Adrenal gland (tissue), 12 donors: ENCODE measurements around the gene SUSD3. TPM values are rescaled to one million over a fixed set of nuclear protein-coding genes. Genes with fewer than 3 reads are reported as not detected.

Experiments used
- DNase-seq, 7 donors: peaks; one replicate each; pipeline ENCODE4 v3.0.0-alpha.2; 2019 to 2020
- H3K27ac ChIP-seq, 5 donors: fragments of 200-600 bp; sonication (generic) in 4 of 5; 1 replicate in 3 of 5; 2 replicates in 2 of 5; pipeline versions ENCODE4 v1.5.1 to v1.8.0; 2016 to 2020; ENCODE audit warnings: mild to moderate bottlenecking in 1 of 5
- H3K27me3 ChIP-seq: fragments of 200-600 bp; 2 replicates; pipeline ENCODE4 v1.8.0; 2021
- H3K36me3 ChIP-seq, 2 donors: fragments of 200-600 bp; replicated peaks in 1 of 2; 1 replicate in 1 of 2; 2 replicates in 1 of 2; pipeline versions ENCODE4 v1.5.1 to v1.8.0; 2018 to 2022
- H3K4me1 ChIP-seq, 2 donors: fragments of 200-600 bp; replicated peaks in 1 of 2; 1 replicate in 1 of 2; 2 replicates in 1 of 2; pipeline versions ENCODE4 v1.5.1 to v1.8.0; 2018 to 2021
- H3K4me3 ChIP-seq, 4 donors: fragments of 200-600 bp; sonication (generic) in 3 of 4; one replicate each; pipeline ENCODE4 v1.5.1; 2016 to 2018
- H3K9me3 ChIP-seq, 3 donors: fragments of 200-600 bp; sonication (generic) in 1 of 3; replicated peaks in 1 of 3; 1 replicate in 2 of 3; 2 replicates in 1 of 3; pipeline versions ENCODE4 v1.5.1 to v1.8.0; 2016 to 2021
- POLR2A ChIP-seq, 2 donors: fragments of 450-650 bp; IDR thresholded peaks; one replicate each; pipeline ENCODE4 v1.6.1; 2017; ENCODE audit warnings: antibody characterized with exemption in 2 of 2, mild to moderate bottlenecking in 2 of 2, moderate library complexity in 1 of 2
- WGBS, 4 donors: extraction: QIAGEN DNeasy Blood & Tissue Kit in 2 of 4; methylation state at CpG; one replicate each; pipeline versions ENCODE4 v1.1.5 to v1.1.7; 2013 to 2017; 5-methylcytosine and 5-hydroxymethylcytosine counted together
- intact Hi-C, 2 donors: fragments of 100-400 bp; cut with DNase I; formaldehyde crosslinking; loops; one replicate each; pipeline versions ENCODE4 v1.14.1 to v1.15.0; 2022 to 2023
- polyA plus RNA-seq, 3 donors: library from polyadenylated mRNA; stranded (reverse); fragments of 200-250 nt in 2 of 3; fragments of 350-450 nt in 1 of 3; fragmentation: Illumina TruSeq in 1 of 3; extraction: RNeasy Lipid Tissue Mini Kit (QIAGEN cat#74804) in 1 of 3; gene quantifications; one replicate each; pipeline ENCODE4 v1.2.3, GENCODE V29; 2013 to 2014
- total RNA-seq, 9 donors: library from RNA; depleted of rRNA in 4 of 9; stranded (reverse); fragments of >200 nt in 4 of 9; fragments of 120-200 nt in 1 of 9; fragmentation: NEBNext Ultra II Directional in 1 of 9; extraction: Animal tissue kit (Norgen Biotek cat#: 25700) in 1 of 9; gene quantifications; one replicate each; pipeline versions ENCODE4 v1.1.0 to v1.2.4, GENCODE V29; 2013 to 2023
- TF ChIP-seq, protein P1 (sequence below), 6 experiments: fragments of 450-650 bp in 4 of 6; fragments of 200-600 bp in 2 of 6; sonication (generic) in 1 of 6; IDR thresholded peaks; 1 replicate in 5 of 6; 2 replicates in 1 of 6; pipeline versions ENCODE4 v1.5.1 to v1.8.0; 2016 to 2021; ENCODE audit warnings: antibody characterized with exemption in 6 of 6, mild to moderate bottlenecking in 2 of 6, moderate library complexity in 1 of 6
- donor health status: healthy with polysubstance abuse.
- donor health status: Bipolar disorder and iron deficiency.
- donor health status: DM: yes; HTN: yes; CAD: no.
- donor health status: DM: no; HTN: no; CAD: no.
- donor health status: DM: no; HTN: no; CAD: no.
- donor health status: DM: yes; HTN: yes; CAD: no.

SUSD3 gene
- total and polyA plus RNA-seq, 12 donors = 0.60 to 4.9 (median 2.7) TPM

- H3K4me1 ChIP-seq = no peaks in the 10 kb centered on the region
- no peak for TF ChIP-seq POLR2A (IDR thresholded peaks at IDR 0.05)
- TF ChIP-seq, protein P1, sequence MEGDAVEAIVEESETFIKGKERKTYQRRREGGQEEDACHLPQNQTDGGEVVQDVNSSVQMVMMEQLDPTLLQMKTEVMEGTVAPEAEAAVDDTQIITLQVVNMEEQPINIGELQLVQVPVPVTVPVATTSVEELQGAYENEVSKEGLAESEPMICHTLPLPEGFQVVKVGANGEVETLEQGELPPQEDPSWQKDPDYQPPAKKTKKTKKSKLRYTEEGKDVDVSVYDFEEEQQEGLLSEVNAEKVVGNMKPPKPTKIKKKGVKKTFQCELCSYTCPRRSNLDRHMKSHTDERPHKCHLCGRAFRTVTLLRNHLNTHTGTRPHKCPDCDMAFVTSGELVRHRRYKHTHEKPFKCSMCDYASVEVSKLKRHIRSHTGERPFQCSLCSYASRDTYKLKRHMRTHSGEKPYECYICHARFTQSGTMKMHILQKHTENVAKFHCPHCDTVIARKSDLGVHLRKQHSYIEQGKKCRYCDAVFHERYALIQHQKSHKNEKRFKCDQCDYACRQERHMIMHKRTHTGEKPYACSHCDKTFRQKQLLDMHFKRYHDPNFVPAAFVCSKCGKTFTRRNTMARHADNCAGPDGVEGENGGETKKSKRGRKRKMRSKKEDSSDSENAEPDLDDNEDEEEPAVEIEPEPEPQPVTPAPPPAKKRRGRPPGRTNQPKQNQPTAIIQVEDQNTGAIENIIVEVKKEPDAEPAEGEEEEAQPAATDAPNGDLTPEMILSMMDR (IDR thresholded peaks at IDR 0.05) = no peak
- H3K27me3 ChIP-seq = no peaks in the 10 kb centered on the region
- H3K9me3 ChIP-seq = no peaks in the 10 kb centered on the region
- no peak overlapping the region for H3K27ac ChIP-seq
- WGBS, 4 donors = 90 to 96% (median 93%) methylated on average over 9 of the region's 9 CpGs
- DNase-seq = peak in 2 of 7 donors; percentile 3 to 9
- intact Hi-C loops = no loop called here
- peaks cover 0 to 4% of the 10 kb centered on the region in 2 donors for H3K36me3 ChIP-seq
- H3K4me3 ChIP-seq = no peak overlapping the region
Observed at GRCh38 chr9:93017621-93018020, 40.9 kb upstream of the SUSD3 start.

GRCh38 chr9:93020151-93020550 is 38.4 kb upstream of the SUSD3 start:
- WGBS, 4 donors = 85 to 97% (median 90%) methylated on average over 5 to 11 of the region's 11 CpGs
- DNase-seq = peak in 2 of 7 donors; percentile 1 to 9
- Histone ChIP-seq H3K27me3 (no peaks in the 10 kb centered on the region), H3K4me1 (no peaks in the 10 kb centered on the region), H3K9me3 (no peaks in the 10 kb centered on the region), H3K27ac (no peak overlapping the region), H3K4me3 (no peak overlapping the region), H3K36me3 (peaks cover 0 to 4% of the 10 kb centered on the region in 2 donors)
- no peak for TF ChIP-seq POLR2A (IDR thresholded peaks at IDR 0.05)
- TF ChIP-seq, protein P1 (IDR thresholded peaks at IDR 0.05) = no peak
- intact Hi-C loops = no loop called here

DNA sequence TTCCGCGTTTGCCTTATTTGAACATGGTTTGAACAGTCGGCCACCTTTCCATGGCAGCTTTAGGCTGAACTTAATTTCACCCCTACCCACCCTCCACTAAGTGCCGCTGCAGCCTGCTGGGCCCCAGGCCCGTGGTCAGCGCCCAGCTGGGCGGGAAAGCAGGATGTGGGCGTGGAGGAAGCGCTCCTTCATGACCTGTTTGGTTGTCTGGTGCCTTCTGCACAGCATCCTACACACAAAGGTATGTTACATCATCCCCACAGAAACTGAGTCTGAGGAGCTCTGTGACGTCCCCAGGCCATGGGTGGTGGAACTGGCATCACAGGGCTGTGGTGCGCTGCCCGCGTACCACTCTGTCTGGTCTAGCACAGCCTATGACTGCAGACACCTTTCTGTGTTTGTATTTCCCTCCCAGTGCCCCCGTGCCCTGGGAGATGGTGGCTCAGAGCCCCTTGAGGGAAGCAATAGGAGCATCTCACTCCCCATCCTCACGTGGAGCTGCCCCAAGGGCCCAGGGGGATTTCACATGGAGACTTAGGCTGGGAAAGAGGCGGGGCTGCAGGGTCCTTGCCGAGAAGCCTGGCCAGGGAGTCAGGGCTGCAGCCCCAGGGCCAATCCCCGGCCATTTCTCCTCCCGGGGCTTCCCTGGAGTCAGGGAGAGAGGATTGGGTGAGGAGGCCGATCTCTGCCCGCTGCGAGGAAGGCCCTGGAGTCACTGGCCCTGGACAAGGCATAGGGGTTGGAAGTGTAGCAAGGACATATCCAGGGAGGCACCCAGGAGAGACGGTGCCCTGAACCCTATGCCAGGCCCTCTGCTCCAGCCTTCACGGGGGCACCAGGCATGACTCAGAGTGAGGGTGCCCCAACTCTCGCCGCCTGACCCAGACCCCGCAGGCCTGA is 37.5 kb upstream of the SUSD3 start:
- Histone ChIP-seq H3K9me3 (no peaks in the 10 kb centered on the region), H3K4me1 (no peaks in the 10 kb centered on the region), H3K4me3 (no peak overlapping the region), H3K27me3 (no peaks in the 10 kb centered on the region), H3K36me3 (peaks cover 0 to 4% of the 10 kb centered on the region in 2 donors), H3K27ac (no peak overlapping the region)
- DNase-seq = peak in 3 of 7 donors; percentile 8 to 13 (median 10)
- intact Hi-C loops = no loop called here
- TF ChIP-seq, protein P1 (IDR thresholded peaks at IDR 0.05) = no peak
- TF ChIP-seq POLR2A (IDR thresholded peaks at IDR 0.05) = no peak
- 74 to 88% (median 85%) methylated on average over 22 to 27 of the region's 27 CpGs for WGBS, 4 donors

GRCh38 chr9:93022066-93022465 is 36.4 kb upstream of the SUSD3 start:
- H3K27me3 ChIP-seq = no peaks in the 10 kb centered on the region
- H3K4me1 ChIP-seq = no peaks in the 10 kb centered on the region
- H3K4me3 ChIP-seq = no peak overlapping the region
- WGBS, 4 donors = 84 to 100% (median 96%) methylated on average over 1 to 9 of the region's 9 CpGs
- TF ChIP-seq POLR2A (IDR thresholded peaks at IDR 0.05) = no peak
- DNase-seq = no peak
- no peak overlapping the region for H3K27ac ChIP-seq
- intact Hi-C loops = no loop called here
- peaks cover 0 to 4% of the 10 kb centered on the region in 2 donors for H3K36me3 ChIP-seq
- H3K9me3 ChIP-seq = no peaks in the 10 kb centered on the region
